GM21786 (cell line): ENCODE data around the gene KRTAP10-5.
"Not testable (repeated sequence)": the region's sequence is repeated elsewhere in the genome, so short reads cannot be mapped to it uniquely, and the experiment has no call there.

ENCODE experiments used
- ATAC-seq: cut with Tn5 transposase; IDR thresholded peaks from one replicate; pipeline ENCODE4 v1.9.1; 2021; ENCODE audit not compliant: unreplicated experiment

The KRTAP10-5 gene

GRCh38 chr21:44580231-44580821 lies at the start of gene KRTAP10-5:
Gene KRTAP10-5 (minus strand): TSS chr21:44580604. CDS start chr21:44580578, 26 bp downstream.
- ATAC-seq: not testable (repeated sequence)

- no peak for ATAC-seq
Measured at GRCh38 chr21:44628707-44629391, 48.4 kb upstream of the KRTAP10-5 start.

- ATAC-seq: not testable (repeated sequence)
Measured at GRCh38 chr21:44627831-44628233, 47.4 kb upstream of the KRTAP10-5 start.

GRCh38 chr21:44627181-44627822 lies 46.9 kb upstream of the KRTAP10-5 start:
- ATAC-seq: not testable (repeated sequence)

- no peak for ATAC-seq
Measured at GRCh38 chr21:44626673-44627143, 46.3 kb upstream of the KRTAP10-5 start, which contains the start of gene KRTAP10-9. Gene KRTAP10-9 (plus strand): TSS chr21:44627093. CDS start chr21:44627172, 79 bp downstream.

GRCh38 chr21:44626262-44626661 lies 45.9 kb upstream of the KRTAP10-5 start:
- ATAC-seq: no peak

- ATAC-seq: no peak
Measured at GRCh38 chr21:44625756-44626155, 45.4 kb upstream of the KRTAP10-5 start.

- no peak for ATAC-seq
Measured at GRCh38 chr21:44623575-44623974, 43.2 kb upstream of the KRTAP10-5 start.

GRCh38 chr21:44619886-44620285 lies 39.5 kb upstream of the KRTAP10-5 start:
- ATAC-seq: no peak

GRCh38 chr21:44618909-44619308 lies 38.5 kb upstream of the KRTAP10-5 start:
- no peak for ATAC-seq

- ATAC-seq: no peak
Measured at GRCh38 chr21:44618504-44618903, 38.1 kb upstream of the KRTAP10-5 start.

- no peak for ATAC-seq
Measured at GRCh38 chr21:44617071-44617501, 36.7 kb upstream of the KRTAP10-5 start.

- no peak for ATAC-seq
Measured at GRCh38 chr21:44616591-44616926, 36.2 kb upstream of the KRTAP10-5 start.

- ATAC-seq: no peak
Measured at GRCh38 chr21:44615911-44616590, 35.6 kb upstream of the KRTAP10-5 start.

- no peak for ATAC-seq
Measured at GRCh38 chr21:44615466-44615865, 35.1 kb upstream of the KRTAP10-5 start.

GRCh38 chr21:44614961-44615391 lies 34.6 kb upstream of the KRTAP10-5 start:
- no peak for ATAC-seq

GRCh38 chr21:44614161-44614631 lies 33.8 kb upstream of the KRTAP10-5 start:
- ATAC-seq: no peak

GRCh38 chr21:44613386-44614155 lies 33.2 kb upstream of the KRTAP10-5 start:
- no peak for ATAC-seq

GRCh38 chr21:44612669-44613229 lies 32.3 kb upstream of the KRTAP10-5 start:
- no peak for ATAC-seq

- ATAC-seq: no peak
Measured at GRCh38 chr21:44612029-44612486, 31.7 kb upstream of the KRTAP10-5 start, which contains the start of gene KRTAP10-8. Gene KRTAP10-8 (plus strand): TSS chr21:44612079. CDS start chr21:44612101, 22 bp downstream.
